Ovary (tissue), 9 donors: ENCODE results near the gene LRP1B. TPM values are rescaled to one million over a fixed set of nuclear protein-coding genes. Genes with fewer than 3 reads are reported as not detected.

ENCODE experiments used
- DNase-seq, 5 donors: peaks; one replicate each; pipeline ENCODE4 v3.0.0-alpha.2; 2019 to 2020
- H3K27ac ChIP-seq, 2 donors: fragments of 200-600 bp; one replicate each; pipeline versions ENCODE4 v1.5.1 to v1.8.0; 2019 to 2022
- H3K27me3 ChIP-seq: fragments of 200-600 bp; one replicate; pipeline ENCODE4 v1.8.0; 2022
- H3K36me3 ChIP-seq: fragments of 200-600 bp; sonication (generic); one replicate; pipeline ENCODE4 v1.5.1; 2019
- H3K4me1 ChIP-seq: one replicate; pipeline ENCODE4 v1.8.1; 2013; ENCODE audit warnings: mild to moderate bottlenecking, moderate library complexity; ENCODE audit not compliant: insufficient read depth
- H3K4me3 ChIP-seq: fragments of 200-600 bp; sonication (generic); one replicate; pipeline ENCODE4 v1.5.1; 2017
- H3K9me3 ChIP-seq, 2 donors: fragments of 200-600 bp in 1 of 2; sonication (generic) in 1 of 2; one replicate each; pipeline versions ENCODE4 v1.5.1 to v1.8.1; 2013 to 2019; ENCODE audit warnings: mild to moderate bottlenecking in 1 of 2, moderate library complexity in 1 of 2
- CTCF ChIP-seq, 3 donors: fragments of 450-650 bp in 2 of 3; fragments of 200-600 bp in 1 of 3; IDR thresholded peaks; one replicate each; pipeline versions ENCODE4 v1.5.1 to v1.8.0; 2016 to 2022; ENCODE audit warnings: antibody characterized with exemption in 3 of 3, mild to moderate bottlenecking in 1 of 3
- EP300 ChIP-seq: sonication (generic); formaldehyde crosslinking; IDR thresholded peaks from one replicate; pipeline ENCODE4 v1.6.1; 2017; ENCODE audit warnings: antibody characterized with exemption
- POLR2A ChIP-seq: fragments of 450-650 bp; IDR thresholded peaks from one replicate; pipeline ENCODE4 v1.6.1; 2017; ENCODE audit warnings: antibody characterized with exemption, mild to moderate bottlenecking, moderate library complexity
- WGBS, 3 donors: extraction: QIAGEN DNeasy Blood & Tissue Kit in 1 of 3; methylation state at CpG; one replicate each; pipeline versions ENCODE4 v1.1.5 to v1.1.7; 2013 to 2017; 5-methylcytosine and 5-hydroxymethylcytosine counted together
- intact Hi-C, 4 donors: fragments of 100-400 bp; cut with DNase I; formaldehyde crosslinking; loops; one replicate each; pipeline versions ENCODE4 v1.11.0 to v1.15.1; 2022 to 2023
- polyA plus RNA-seq, 2 donors: library from polyadenylated mRNA; stranded (reverse); fragments of 200-250 nt in 1 of 2; fragments of 350-450 nt in 1 of 2; fragmentation: Illumina TruSeq in 1 of 2; extraction: RNeasy Lipid Tissue Mini Kit (QIAGEN cat#74804) in 1 of 2; gene quantifications; one replicate each; pipeline ENCODE4 v1.2.3, GENCODE V29; 2013 to 2014
- total RNA-seq, 7 donors: library from RNA; depleted of rRNA in 2 of 7; stranded (reverse); fragments of >200 nt in 2 of 7; fragmentation: NEBNext Ultra II Directional in 3 of 7; extraction: Animal tissue kit (Norgen Biotek cat#: 25700) in 3 of 7; gene quantifications; one replicate each; pipeline versions ENCODE4 v1.1.0 to v1.2.4, GENCODE V29; 2016 to 2023
- donor health status: DM: no; HTN: no; CAD: no; lungs with moderate emphysema.
- donor health status: DM: no; HTN: no; CAD: no.
- donor health status: Bipolar disorder and iron deficiency.
- donor health status: DM: yes; HTN: yes; CAD: no.
- donor health status: DM: no; HTN: no; CAD: no.
- donor health status: DM: yes; HTN: yes; CAD: no.

Gene LRP1B
- total and polyA plus RNA-seq, 9 donors, result 0.08 to 2.6 (median 0.37) TPM

- H3K4me1 ChIP-seq, result no peaks in the 10 kb centered on the region
- no peak overlapping the region for H3K4me3 ChIP-seq
- no peaks in the 10 kb centered on the region for H3K9me3 ChIP-seq
- TF ChIP-seq EP300 (no peak), CTCF (IDR thresholded peaks at IDR 0.05) (no peak), POLR2A (no peak)
- intact Hi-C loops, result no loop called here
- no peak overlapping the region for H3K27ac ChIP-seq
- H3K36me3 ChIP-seq, result no peaks in the 10 kb centered on the region
- DNase-seq, result no peak
- H3K27me3 ChIP-seq, result no peaks in the 10 kb centered on the region
- WGBS, 3 donors, result 80 to 94% (median 92%) methylated on average over 8 of the region's 8 CpGs
Observed at GRCh38 chr2:141660232-141660631, 470.6 kb downstream of the LRP1B start.

- TF ChIP-seq EP300 (no peak), POLR2A (no peak), CTCF (IDR thresholded peaks at IDR 0.05) (no peak)
- 63 to 79% (median 78%) methylated on average over 1 of the region's 1 CpG for WGBS, 3 donors
Observed at GRCh38 chr2:141654311-141654710, 476.5 kb downstream of the LRP1B start.

GRCh38 chr2:141653184-141653583 lies 477.6 kb downstream of the LRP1B start:
- WGBS, 3 donors, result 80 to 87% (median 85%) methylated on average over 2 of the region's 2 CpGs
- no peaks in the 10 kb centered on the region for H3K27me3 ChIP-seq
- intact Hi-C loops, result no loop called here

More at GRCh38 chr2:141654311-141654710, 476.5 kb downstream of the LRP1B start:
- Histone ChIP-seq H3K36me3 (no peaks in the 10 kb centered on the region), H3K4me3 (no peak overlapping the region), H3K27me3 (no peaks in the 10 kb centered on the region), H3K9me3 (no peaks in the 10 kb centered on the region), H3K4me1 (no peaks in the 10 kb centered on the region), H3K27ac (no peak overlapping the region)
- DNase-seq, result no peak
- intact Hi-C loops, result no loop called here

GRCh38 chr2:141652308-141652707 lies 478.5 kb downstream of the LRP1B start:
- no peak for DNase-seq
- intact Hi-C loops, result no loop called here
- TF ChIP-seq CTCF (IDR thresholded peaks at IDR 0.05) (no peak), POLR2A (no peak), EP300 (no peak)
- Histone ChIP-seq H3K9me3 (no peaks in the 10 kb centered on the region), H3K27me3 (no peaks in the 10 kb centered on the region), H3K27ac (no peak overlapping the region), H3K4me3 (no peak overlapping the region), H3K4me1 (no peaks in the 10 kb centered on the region), H3K36me3 (no peaks in the 10 kb centered on the region)

More at GRCh38 chr2:141653184-141653583, 477.6 kb downstream of the LRP1B start:
- DNase-seq, result no peak
- Histone ChIP-seq H3K4me1 (no peaks in the 10 kb centered on the region), H3K27ac (no peak overlapping the region), H3K4me3 (no peak overlapping the region), H3K9me3 (no peaks in the 10 kb centered on the region), H3K36me3 (no peaks in the 10 kb centered on the region)
- TF ChIP-seq POLR2A, result no peak

- Histone ChIP-seq H3K9me3 (no peaks in the 10 kb centered on the region), H3K4me3 (no peak overlapping the region), H3K36me3 (no peaks in the 10 kb centered on the region), H3K27ac (no peak overlapping the region), H3K27me3 (no peaks in the 10 kb centered on the region), H3K4me1 (no peaks in the 10 kb centered on the region)
- WGBS, 3 donors, result 31 to 56% (median 38%) methylated on average over 3 of the region's 3 CpGs
- DNase-seq, result no peak
- intact Hi-C loops, result no loop called here
- TF ChIP-seq EP300 (no peak), CTCF (IDR thresholded peaks at IDR 0.05) (no peak), POLR2A (no peak)
Observed at GRCh38 chr2:141647353-141647752, 483.5 kb downstream of the LRP1B start.
